Vagina (tissue), 2 donors: ENCODE results near the gene TBC1D22A. TPM values are rescaled to one million over a fixed set of nuclear protein-coding genes. Genes with fewer than 3 reads are reported as not detected.

Experiments used
- DNase-seq, 2 donors: peaks; one replicate each; pipeline ENCODE4 v3.0.0-alpha.2; 2017; ENCODE audit errors: extremely low spot score in 2 of 2
- H3K27ac ChIP-seq: fragments of 200-600 bp; sonication (generic); one replicate; pipeline ENCODE4 v1.5.1; 2019
- H3K27me3 ChIP-seq: fragments of 200-600 bp; sonication (generic); one replicate; pipeline ENCODE4 v1.5.1; 2019
- H3K36me3 ChIP-seq, 2 donors: fragments of 200-600 bp; sonication (generic); one replicate each; pipeline ENCODE4 v1.5.1; 2017 to 2019
- H3K4me1 ChIP-seq: fragments of 200-600 bp; sonication (generic); one replicate; pipeline ENCODE4 v1.5.1; 2019
- H3K4me3 ChIP-seq, 2 donors: fragments of 200-600 bp; sonication (generic); 1 replicate in 1 of 2; 2 replicates in 1 of 2; pipeline ENCODE4 v1.5.1; 2016 to 2019
- H3K9me3 ChIP-seq: fragments of 200-600 bp; sonication (generic); one replicate; pipeline ENCODE4 v1.5.1; 2019
- POLR2A ChIP-seq, 2 donors: fragments of 450-650 bp; IDR thresholded peaks; one replicate each; pipeline ENCODE4 v1.6.1; 2017; ENCODE audit warnings: antibody characterized with exemption in 2 of 2, mild to moderate bottlenecking in 2 of 2, moderate library complexity in 2 of 2
- POLR2AphosphoS5 ChIP-seq, 2 donors: sonication (generic); formaldehyde crosslinking; IDR thresholded peaks; one replicate each; pipeline ENCODE4 v1.9.0; 2017; ENCODE audit warnings: antibody characterized with exemption in 2 of 2, mild to moderate bottlenecking in 2 of 2, low read depth in 1 of 2; ENCODE audit not compliant: insufficient read depth in 1 of 2
- intact Hi-C: fragments of 100-400 bp; cut with DNase I; formaldehyde crosslinking; loops from one replicate; pipeline ENCODE4 v1.15.1; 2023
- total RNA-seq: library from RNA; depleted of rRNA; stranded (reverse); fragments of >200 nt; gene quantifications from one replicate; pipeline ENCODE4 v1.2.3, GENCODE V29; 2016
- TF ChIP-seq, protein P1 (sequence below), 3 experiments: fragments of 450-650 bp in 2 of 3; fragments of 200-600 bp in 1 of 3; sonication (generic) in 1 of 3; IDR thresholded peaks; one replicate each; pipeline ENCODE4 v1.5.1; 2017 to 2019; ENCODE audit warnings: antibody characterized with exemption in 3 of 3, mild to moderate bottlenecking in 2 of 3, moderate library complexity in 2 of 3

The TBC1D22A gene
- total RNA-seq, 1 donor from 2014 or later, result 38.3 TPM

DNA sequence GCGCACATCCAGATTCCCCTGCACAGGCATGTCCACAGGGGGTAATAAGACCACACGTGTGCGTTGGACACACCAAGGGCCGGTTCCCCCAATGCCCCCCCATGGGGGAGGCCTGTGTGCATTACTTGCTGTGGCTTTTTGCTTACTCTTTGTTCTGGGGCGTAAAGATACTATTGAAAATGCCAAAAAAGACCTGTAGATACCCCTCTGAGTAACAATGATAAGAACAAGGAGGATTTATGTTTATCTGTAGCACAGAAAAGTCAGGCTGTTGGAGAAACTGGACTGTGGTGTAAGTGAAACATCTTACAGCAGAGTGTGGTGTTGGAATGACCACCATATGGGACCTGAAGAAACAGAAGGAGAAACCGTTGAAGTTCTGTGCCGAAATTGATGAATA, 103.2 kb downstream of the TBC1D22A start:
- H3K4me3 ChIP-seq, result no peak overlapping the region
- no peak for DNase-seq
- intact Hi-C loops, result no loop called here
- H3K36me3 ChIP-seq, result no peaks in the 10 kb centered on the region
- H3K27me3 ChIP-seq, result no peaks in the 10 kb centered on the region
- no peaks in the 10 kb centered on the region for H3K4me1 ChIP-seq
- H3K9me3 ChIP-seq, result no peaks in the 10 kb centered on the region
- TF ChIP-seq POLR2AphosphoS5 (IDR thresholded peaks at IDR 0.05; ENCODE audit: insufficient read depth in 1 of 2, low read depth in 1 of 2) (no peak), POLR2A (IDR thresholded peaks at IDR 0.05) (no peak)
- TF ChIP-seq, protein P1, sequence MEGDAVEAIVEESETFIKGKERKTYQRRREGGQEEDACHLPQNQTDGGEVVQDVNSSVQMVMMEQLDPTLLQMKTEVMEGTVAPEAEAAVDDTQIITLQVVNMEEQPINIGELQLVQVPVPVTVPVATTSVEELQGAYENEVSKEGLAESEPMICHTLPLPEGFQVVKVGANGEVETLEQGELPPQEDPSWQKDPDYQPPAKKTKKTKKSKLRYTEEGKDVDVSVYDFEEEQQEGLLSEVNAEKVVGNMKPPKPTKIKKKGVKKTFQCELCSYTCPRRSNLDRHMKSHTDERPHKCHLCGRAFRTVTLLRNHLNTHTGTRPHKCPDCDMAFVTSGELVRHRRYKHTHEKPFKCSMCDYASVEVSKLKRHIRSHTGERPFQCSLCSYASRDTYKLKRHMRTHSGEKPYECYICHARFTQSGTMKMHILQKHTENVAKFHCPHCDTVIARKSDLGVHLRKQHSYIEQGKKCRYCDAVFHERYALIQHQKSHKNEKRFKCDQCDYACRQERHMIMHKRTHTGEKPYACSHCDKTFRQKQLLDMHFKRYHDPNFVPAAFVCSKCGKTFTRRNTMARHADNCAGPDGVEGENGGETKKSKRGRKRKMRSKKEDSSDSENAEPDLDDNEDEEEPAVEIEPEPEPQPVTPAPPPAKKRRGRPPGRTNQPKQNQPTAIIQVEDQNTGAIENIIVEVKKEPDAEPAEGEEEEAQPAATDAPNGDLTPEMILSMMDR (IDR thresholded peaks at IDR 0.05), result no peak
- H3K27ac ChIP-seq, result no peak overlapping the region

DNA sequence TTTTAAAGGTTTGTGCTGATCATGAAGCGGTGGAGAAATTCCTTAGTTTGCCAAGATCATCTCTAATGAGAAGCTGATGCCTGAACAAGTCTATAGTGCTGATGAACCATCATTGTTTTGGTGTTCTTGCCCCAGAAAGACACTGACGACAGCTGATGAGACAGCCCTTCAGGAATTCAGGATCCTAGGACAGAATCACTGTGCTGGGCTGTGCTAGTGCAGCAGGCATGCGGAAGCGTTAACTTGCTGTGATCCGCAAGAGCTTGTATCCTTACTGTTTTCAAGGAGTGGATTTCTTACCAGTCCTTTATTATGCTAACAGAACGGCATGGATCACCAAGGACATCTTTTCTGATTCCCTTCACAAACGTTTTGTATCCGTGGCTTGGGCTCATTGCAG, 104.1 kb downstream of the TBC1D22A start:
- H3K9me3 ChIP-seq, result no peaks in the 10 kb centered on the region
- no peaks in the 10 kb centered on the region for H3K4me1 ChIP-seq
- TF ChIP-seq POLR2AphosphoS5 (IDR thresholded peaks at IDR 0.05; ENCODE audit: insufficient read depth in 1 of 2, low read depth in 1 of 2), result no peak
- TF ChIP-seq, protein P1 (IDR thresholded peaks at IDR 0.05), result no peak
- TF ChIP-seq POLR2A (IDR thresholded peaks at IDR 0.05), result no peak
- no peaks in the 10 kb centered on the region for H3K27me3 ChIP-seq
- DNase-seq, result no peak
- H3K27ac ChIP-seq, result no peak overlapping the region
- H3K4me3 ChIP-seq, result no peak overlapping the region
- intact Hi-C loops, result no loop called here
- H3K36me3 ChIP-seq, result no peaks in the 10 kb centered on the region

DNA sequence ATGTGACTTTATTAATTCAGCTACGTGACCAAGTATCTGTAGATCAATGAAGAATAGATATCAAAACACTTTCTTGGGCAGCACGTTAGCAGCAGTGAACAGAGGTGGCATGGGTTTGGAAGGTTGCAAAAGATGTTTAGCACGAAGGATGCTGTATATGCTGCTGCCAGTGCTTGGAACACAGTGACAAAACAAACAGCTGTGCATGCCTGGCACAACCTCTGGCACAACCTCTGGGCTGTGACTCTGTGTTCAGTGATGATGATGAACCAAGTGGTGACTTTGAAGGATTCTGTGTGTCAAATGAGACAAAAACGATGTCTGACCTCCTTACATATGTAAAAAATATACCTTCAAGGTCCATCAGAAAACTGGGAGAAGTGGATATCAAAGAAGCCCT, 104.7 kb downstream of the TBC1D22A start:
- TF ChIP-seq POLR2AphosphoS5 (IDR thresholded peaks at IDR 0.05; ENCODE audit: insufficient read depth in 1 of 2, low read depth in 1 of 2) (no peak), POLR2A (IDR thresholded peaks at IDR 0.05) (no peak)
- TF ChIP-seq, protein P1 (IDR thresholded peaks at IDR 0.05), result no peak
- no peak for DNase-seq
- no peak overlapping the region for H3K27ac ChIP-seq
- no peak overlapping the region for H3K4me3 ChIP-seq
- H3K27me3 ChIP-seq, result no peaks in the 10 kb centered on the region
- H3K4me1 ChIP-seq, result no peaks in the 10 kb centered on the region
- H3K9me3 ChIP-seq, result no peaks in the 10 kb centered on the region
- H3K36me3 ChIP-seq, result no peaks in the 10 kb centered on the region
- intact Hi-C loops, result no loop called here

DNA sequence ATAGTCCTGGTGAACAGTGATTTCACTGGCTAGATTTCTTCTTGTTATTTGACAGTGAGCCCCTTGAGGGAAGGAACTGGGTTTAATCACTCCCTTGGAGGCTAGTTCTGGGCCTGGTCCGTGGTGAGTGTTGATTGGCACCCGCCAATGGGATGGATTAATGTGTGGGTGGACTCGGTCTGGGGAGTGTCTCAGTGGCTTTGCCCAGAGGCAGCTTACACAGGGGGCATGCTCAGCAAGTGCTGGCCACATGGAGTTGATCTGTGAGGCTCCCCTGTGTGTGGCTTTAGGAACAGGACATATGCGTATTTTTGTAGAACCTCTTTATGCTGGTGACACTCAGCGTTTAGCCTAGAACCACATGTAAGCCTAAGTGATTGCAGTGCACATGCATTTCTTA, 106.9 kb downstream of the TBC1D22A start:
- H3K27me3 ChIP-seq, result no peaks in the 10 kb centered on the region
- no peaks in the 10 kb centered on the region for H3K9me3 ChIP-seq
- H3K27ac ChIP-seq, result no peak overlapping the region
- TF ChIP-seq POLR2A (IDR thresholded peaks at IDR 0.05) (no peak), POLR2AphosphoS5 (IDR thresholded peaks at IDR 0.05; ENCODE audit: insufficient read depth in 1 of 2, low read depth in 1 of 2) (no peak)
- TF ChIP-seq, protein P1 (IDR thresholded peaks at IDR 0.05), result no peak
- intact Hi-C loops, result no loop called here
- H3K4me1 ChIP-seq, result no peaks in the 10 kb centered on the region
- no peaks in the 10 kb centered on the region for H3K36me3 ChIP-seq
- no peak overlapping the region for H3K4me3 ChIP-seq
- no peak for DNase-seq

DNA sequence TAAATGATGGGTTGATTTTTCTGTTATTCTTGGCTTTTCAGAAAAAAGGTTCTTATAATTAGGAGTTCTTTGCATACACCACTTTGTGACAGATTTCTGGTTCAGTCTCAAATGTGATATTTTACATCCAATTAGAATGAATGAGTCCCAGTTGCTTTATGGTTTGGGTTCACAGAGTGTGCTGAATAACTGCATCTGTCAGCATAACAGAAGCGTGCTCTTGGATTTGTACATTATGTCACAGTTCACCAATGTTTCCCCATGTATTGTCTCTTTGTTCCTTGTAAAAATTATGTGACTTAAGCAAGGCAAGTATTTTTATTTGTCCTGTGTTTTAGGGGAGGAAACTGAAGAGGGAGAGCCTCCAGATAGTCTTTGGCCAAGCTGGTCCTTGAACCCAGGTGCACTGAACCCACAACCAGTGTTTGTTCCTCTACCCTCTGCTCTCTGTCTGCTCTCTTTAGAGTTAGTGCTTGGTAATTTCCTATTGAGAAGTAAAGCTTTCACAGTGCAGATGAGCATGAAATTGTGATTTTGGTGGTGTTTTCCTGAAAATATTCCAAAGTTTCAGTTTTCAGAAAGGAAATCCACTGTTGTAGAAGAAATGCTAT, 107.5 kb downstream of the TBC1D22A start:
- H3K4me3 ChIP-seq, result no peak overlapping the region
- no peaks in the 10 kb centered on the region for H3K4me1 ChIP-seq
- no peak for DNase-seq
- no peak overlapping the region for H3K27ac ChIP-seq
- no peaks in the 10 kb centered on the region for H3K27me3 ChIP-seq
- no peaks in the 10 kb centered on the region for H3K36me3 ChIP-seq
- H3K9me3 ChIP-seq, result no peaks in the 10 kb centered on the region
- TF ChIP-seq, protein P1 (IDR thresholded peaks at IDR 0.05), result no peak
- TF ChIP-seq POLR2AphosphoS5 (IDR thresholded peaks at IDR 0.05; ENCODE audit: insufficient read depth in 1 of 2, low read depth in 1 of 2) (no peak), POLR2A (IDR thresholded peaks at IDR 0.05) (no peak)
- intact Hi-C loops, result no loop called here
